Stimulated activated CD4-positive, alpha-beta T cell treated with anti-CD3 and anti-CD28 coated beads, Interleukin-1b, Interleukin-23, amount 100 ng/mL, for 1 hour (primary cell): ENCODE data around the gene MOV10.
"Not testable (repeated sequence)": the region's sequence is repeated elsewhere in the genome, so short reads cannot be mapped to it uniquely, and the experiment has no call there.

ENCODE experiments used
- DNase-seq, 2 donors: peaks; one replicate each; pipeline ENCODE4 v3.0.0-alpha.2; 2020; ENCODE audit warnings: low read depth in 2 of 2

The MOV10 gene

DNA sequence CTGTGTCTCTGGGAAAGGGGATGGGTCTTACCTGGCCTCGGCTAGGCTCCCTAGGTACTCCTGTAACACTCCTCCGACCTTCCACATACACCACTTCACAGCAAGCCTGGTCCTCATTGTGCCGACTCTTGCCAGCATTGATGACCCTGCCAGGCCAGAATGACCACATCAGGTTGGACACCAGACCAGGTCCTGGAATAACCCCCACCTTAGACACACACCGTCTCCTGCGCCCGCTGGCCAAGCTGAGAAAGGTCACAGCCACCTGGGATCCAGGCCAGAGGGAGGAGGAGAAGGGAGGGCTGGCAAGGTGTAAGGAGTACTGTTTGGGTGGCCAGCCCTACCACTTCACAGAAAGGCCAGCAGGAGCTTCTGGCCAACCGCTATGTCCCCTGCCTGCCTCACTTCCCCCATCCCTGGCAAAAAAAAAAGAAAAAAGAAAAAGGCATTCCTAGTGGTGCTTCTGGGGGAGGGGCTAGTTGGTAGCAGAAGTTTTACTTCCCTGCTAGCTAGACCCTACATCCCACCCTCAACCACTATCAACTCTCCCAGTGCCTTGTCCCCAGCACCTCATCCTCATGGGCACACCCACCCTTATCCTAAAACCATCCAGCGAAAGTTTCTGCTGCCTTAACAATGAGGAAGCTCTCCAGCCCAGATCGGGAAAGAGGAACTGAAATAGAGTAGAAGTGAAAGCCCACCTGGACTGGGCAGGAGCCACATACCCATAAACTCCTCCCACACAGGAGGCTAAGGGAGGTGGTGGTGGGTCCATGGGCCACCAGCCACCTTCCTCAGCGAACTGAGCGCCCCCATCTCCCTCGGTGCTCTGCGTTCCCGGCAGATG, 39.2 kb downstream of the MOV10 start:
- no peak for DNase-seq

DNA sequence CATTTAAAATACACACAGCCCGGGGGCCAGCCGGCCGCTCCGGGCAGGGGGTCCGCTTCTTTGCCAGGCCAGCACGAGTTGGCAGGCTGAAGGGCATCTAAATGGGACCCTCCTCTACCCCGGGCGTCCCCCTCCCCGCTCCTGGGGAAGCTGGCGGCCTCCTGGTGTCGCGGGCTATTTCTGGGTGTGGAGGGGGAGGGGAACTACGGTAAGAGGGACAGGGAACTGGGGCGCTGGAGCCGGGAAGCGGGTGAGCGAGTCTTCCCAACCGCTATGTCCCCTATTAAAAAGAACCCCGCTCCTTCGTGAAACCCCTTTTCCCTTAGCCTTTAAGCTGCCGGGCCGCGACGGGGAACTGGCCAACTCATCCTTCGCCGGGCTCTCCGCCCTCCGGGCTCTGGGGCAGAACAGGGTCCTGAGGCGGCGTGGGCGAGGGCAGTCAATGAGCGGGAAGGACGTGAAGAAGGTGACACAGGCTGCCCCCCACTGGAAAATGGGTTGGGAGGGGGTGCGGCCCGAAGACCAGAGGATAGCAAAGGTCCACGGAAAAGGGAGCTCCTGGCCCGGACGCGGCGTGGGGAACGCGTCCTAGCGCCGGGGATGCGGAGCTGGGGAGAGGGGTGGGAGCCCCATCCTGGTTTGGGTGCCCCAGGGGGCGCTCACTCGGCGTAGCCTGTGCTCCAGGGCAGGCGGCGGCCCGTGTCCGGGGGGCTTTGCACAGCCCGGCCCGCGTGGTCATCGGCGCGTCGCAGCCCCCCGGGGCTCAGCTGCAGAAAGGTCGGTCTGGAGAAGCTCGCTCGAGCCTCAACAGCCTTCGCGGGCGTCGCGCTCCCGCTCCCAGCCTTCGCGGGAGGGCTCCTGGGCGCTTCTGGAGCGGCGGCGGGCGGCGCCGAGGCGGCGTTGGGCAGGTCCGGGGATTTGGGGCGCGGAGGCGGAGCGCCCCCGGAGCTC, 40.1 kb downstream of the MOV10 start:
- DNase-seq = no peak

DNA sequence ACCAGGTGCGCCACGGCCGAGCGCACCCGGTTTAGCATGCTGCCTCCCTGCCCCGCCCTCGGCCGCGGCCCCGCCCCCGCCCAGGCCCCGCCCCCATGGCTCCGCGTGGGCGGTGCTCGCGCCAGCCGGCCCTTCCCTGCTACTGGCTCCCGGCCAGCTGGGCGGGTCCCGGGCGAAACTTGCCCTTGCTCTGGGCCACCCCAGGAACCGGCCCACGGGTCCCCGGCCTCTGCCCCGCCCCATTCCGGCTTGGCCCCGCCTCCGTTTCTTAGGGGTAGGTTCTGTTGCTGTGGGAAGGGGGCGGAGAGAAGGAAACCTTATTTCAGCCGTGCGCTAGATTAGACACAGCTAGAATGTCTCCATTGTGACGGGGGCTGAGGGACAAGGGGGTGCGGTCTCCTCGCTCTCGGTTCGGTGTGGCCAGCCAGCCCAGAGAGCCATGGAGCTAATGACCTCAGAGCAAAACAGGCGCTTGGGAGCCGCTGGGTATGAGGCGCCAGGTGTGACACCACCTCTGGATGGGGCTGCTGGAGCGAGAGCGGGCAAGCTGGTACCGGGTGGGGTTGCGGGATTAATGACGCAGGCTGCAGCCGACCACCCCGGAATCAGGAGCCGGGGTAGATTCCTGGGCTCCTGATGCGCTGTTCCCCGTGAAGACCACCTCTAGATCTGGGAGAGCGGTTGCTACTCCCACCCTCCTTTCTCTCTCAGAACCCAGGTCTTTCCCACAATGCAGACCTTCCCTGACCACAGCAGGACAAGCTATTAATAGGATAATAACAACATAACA, 41.0 kb downstream of the MOV10 start, which contains the start of gene PPM1J:
Gene PPM1J, minus strand, starts transcription at position 69 of the 790 bp plus-strand sequence. Its CDS starts 31 bp downstream, at position 38.
- DNase-seq = peak; percentile 88 to 94

DNA sequence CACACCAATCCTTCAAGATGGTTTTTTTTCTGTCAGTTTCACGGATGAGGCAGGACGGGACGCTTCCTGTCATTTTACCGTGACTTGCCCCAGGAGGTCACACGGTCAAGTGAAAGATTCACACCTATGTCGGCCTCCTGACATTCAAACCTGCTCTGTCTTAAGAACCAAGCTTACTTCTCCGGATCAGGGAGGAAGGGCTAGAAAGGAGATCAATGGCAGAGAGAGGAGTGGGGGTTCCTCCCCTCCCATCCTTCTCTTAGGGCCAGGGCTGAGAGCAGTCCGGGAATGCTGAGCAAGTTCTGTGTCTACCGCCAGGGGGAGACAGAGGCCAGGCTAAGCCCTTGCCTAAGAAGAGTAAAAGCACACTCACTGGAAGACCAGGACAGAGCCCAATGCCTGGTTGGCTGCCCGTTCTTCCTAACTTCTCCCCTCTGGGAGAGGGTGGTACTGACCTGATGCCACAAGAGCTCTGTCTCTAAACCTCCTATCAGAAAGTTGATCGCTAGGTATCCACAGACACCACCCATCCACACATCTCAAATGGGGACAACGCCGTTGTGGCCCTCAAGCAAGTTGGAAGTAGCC, 41.8 kb downstream of the MOV10 start:
- peak; percentile 54 to 67 for DNase-seq

GRCh38 chr1:112717263-112717873, 42.9 kb downstream of the MOV10 start:
- no peak for DNase-seq

DNA sequence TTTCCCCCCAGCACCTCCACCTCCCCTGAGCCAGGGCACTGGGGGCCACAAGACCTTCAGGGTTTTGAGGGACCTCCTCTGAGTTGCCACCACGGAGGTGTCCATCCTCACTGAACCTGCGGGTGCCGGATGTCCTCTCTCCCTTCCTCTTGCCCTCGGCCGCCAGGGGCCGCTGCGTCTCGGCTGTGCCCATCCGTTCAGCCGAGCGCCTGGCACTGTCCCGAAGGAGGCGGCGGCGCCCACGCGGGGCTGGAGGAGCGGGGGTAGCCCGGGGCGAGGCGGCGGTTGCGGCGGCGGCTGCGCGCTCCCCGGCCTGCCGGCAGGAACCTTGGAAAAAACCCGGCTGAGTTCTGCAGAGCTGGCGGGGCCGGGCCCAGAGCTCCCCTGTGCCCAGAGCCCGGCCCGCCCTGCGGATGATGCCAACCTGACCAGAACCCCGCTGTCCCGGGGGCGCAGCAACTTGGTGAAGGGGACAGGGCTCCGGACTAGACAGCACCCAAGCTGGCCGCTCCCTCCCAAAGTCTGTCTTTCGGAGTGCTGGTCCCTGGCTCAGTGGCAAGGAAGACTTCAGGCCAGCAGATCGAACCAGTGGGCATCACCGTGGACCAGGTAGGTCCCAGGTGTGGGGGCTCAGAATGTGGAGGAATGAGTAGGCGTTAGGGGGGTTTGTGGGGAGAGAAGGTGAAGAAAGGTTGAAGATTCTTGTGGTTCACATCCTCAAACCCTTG, 44.4 kb downstream of the MOV10 start:
- DNase-seq = peak; percentile 34 to 62

GRCh38 chr1:112719706-112720105, 45.2 kb downstream of the MOV10 start:
- no peak for DNase-seq

DNA sequence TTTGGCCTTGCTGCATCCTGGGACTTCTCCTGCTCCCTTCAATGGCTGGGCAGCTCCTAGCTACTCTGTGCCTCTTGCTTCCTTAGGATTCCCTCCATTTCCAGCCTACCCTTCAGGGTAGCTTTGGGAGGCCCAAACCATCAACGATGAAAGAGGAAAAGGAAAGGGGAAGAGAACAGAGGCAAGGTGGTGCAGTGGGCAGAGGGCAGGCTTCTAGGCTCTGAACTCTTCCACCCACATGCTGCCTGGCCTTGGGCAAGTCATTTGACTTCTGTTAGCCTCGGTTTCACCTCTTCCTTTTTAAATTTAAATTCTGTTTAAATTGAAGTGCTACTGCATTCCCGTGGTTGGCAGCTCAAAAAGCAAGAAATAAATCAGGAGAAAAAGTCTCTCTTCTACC, 46.3 kb downstream of the MOV10 start:
- DNase-seq = no peak

DNA sequence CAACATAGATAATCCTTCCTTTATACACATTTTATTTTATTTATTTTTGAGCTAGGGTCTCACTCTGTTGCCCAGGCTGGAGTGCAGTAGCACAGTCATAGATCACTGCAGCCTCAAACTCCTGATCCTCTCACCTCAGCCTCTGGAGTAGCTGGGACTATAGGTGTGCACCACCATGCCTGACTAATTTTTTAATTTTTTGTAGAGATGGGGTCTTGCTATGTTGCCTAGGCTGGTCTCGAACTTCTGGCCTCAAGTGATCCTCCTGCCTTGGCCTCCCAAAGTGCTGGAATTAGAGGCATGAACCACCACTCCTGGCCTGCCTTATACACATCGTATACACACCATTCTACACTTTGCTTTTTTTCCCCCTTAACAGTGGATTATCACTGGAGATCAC, 46.8 kb downstream of the MOV10 start:
- not testable (repeated sequence) for DNase-seq

DNA sequence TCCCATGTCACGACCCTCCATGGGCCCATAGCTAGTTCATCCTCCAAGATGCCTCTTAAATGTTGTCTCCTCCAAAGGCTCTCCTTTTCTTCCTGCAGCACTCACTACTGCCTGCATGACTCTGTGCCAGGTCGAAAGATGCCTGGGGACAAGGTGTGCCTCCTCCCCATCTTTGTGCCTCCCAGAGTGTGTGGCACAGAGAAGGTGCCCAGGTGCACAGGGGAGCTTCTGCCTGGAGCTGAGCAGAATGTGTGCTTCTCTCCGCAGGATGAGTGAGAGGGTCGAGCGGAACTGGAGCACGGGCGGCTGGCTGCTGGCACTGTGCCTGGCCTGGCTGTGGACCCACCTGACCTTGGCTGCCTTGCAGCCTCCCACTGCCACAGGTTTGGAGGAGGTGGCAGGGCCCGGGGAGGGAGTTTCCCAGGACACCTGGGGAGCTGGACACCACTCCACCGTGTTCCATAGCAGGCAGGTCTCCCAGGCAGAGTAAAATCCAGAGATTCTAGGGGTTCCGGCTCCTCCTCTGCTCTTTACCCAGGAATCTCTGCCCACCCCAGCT, 47.6 kb downstream of the MOV10 start:
- no peak for DNase-seq

- no peak for DNase-seq
These were observed 48.4 kb downstream of the MOV10 start for GRCh38 chr1:112722601-112723510.

- no peak for DNase-seq
These were observed 49.0 kb downstream of the MOV10 start for GRCh38 chr1:112723511-112723839.

GRCh38 chr1:112724240-112724639, 49.8 kb downstream of the MOV10 start:
- not testable (repeated sequence) for DNase-seq

DNA sequence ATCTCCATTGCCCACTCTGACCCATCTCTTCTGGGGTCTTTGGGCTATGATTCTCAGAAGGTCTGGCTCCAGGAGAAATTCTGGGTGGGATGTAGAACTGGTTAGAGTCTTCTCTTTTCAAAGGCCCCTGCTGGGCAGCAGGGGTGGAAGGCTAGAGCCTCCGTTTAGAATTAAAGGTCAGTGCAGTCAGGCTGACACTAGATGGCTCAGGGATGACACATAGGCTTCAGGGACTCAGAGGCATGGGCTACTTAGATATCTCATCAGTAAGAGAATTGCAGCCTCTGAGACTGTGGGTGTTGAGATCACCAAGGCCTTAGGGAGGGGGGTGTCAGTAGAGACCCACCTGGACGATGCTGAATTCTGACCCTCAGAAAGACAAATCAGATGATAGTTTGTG, 53.3 kb downstream of the MOV10 start:
- no peak for DNase-seq

GRCh38 chr1:112728306-112728971, 54.0 kb downstream of the MOV10 start:
- DNase-seq = not testable (repeated sequence)

DNA sequence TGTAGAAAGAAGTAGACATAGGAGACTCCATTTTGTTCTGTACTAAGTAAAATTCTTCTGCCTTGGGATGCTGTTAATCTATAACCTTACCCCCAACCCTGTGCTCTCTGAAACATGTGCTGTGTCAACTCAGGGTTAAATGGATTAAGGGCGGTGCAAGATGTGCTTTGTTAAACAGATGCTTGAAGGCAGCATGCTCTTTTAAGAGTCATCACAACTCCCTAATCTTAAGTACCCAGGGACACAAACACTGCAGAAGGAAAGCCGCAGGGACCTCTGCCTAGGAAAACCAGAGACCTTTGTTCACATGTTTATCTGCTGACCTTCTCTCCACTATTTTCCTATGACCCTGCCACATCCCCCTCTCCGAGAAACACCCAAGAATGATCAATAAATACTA, 54.6 kb downstream of the MOV10 start:
- DNase-seq = not testable (repeated sequence)

DNA sequence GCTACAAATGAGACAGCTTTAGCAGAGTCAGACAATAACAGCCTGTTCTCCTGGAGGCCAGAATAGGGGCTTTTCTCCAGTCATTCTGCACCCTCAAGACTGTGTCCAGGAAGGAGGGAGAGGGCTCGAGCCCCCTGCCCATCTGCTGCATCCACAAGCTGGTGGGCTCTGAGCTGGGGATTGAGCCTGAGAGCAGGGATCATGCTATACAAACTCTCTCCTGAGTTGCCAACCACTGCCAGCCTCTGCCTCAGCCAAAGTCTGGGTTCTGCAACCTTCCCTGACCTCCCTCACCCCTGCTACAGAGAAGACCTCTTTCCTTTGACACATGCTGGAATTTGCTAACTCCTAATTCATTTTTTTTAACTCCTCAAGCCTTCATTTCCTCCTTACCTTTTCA, 55.5 kb downstream of the MOV10 start:
- no peak for DNase-seq

DNA sequence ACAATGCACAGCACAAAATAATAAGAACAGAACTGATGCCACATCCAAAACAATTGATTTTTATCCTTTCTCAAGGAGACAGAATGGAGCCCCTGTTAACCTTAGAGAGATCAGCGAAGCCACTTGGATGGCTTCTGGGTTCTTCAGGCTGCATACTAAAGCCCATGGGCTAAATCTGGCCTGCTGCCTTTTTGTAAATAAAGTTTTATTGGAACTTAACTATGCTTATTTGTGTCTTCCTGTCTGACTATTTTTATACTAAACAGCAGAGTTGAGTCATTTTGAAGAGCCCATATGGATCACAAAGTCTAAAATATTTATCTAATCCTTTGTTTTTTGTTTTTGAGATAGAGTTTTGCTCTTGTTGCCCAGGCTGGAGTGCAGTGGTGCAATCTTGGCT, 57.0 kb downstream of the MOV10 start:
- no peak for DNase-seq
